Cortex of kidney (tissue), 1 donor: ENCODE measurements around the gene CSNK1A1.
"Not testable (repeated sequence)": the region's sequence is repeated elsewhere in the genome, so short reads cannot be mapped to it uniquely, and the experiment has no call there.

Experiments
- DNase-seq: peaks from one replicate; lab custom pipeline; 2025; lab: John Stamatoyannopoulos, UW

The CSNK1A1 gene

DNA sequence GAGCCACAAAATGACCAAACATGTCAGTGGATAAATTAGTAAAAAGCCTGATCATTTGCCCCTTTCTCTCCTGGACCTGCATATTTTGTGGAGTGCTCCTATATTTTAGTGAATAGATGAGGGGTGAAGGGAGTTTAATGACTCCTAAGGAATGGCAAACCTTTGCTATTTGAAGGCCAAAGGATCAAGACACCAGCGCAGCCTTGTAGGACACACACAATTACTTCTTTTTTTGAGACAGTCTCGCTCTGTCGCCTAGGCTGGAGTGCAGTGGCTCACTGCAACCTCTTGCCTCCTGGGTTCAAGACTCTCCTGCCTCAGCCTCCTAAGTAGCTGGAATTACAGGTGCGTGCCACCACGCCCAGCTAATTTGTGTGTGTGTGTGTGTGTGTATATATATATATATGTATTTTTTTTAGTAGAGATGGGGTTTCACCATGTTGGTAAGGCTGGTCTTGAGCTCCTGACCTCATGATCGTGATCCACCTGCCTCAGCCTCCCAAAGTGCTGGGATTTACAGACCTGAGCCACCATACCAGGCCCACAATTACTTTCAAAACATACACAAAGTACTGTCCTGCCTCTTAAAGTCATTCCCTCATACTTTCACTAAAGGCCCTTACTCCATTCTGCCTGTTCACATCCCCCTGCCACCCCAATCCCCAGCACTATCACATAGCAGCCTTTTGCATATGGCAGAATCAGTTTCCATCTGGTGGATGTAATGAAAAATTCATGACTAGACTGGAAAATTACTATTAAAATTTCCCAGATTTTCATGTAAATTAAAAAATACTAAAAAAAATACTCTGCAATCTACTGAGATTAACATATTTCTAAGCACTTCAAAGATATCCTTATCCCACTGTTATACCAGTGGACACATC is 60.4 kb downstream of the CSNK1A1 start:
- DNase-seq: no peak

GRCh38 chr5:149489605-149490037 is 61.6 kb downstream of the CSNK1A1 start:
- DNase-seq: no peak

DNA sequence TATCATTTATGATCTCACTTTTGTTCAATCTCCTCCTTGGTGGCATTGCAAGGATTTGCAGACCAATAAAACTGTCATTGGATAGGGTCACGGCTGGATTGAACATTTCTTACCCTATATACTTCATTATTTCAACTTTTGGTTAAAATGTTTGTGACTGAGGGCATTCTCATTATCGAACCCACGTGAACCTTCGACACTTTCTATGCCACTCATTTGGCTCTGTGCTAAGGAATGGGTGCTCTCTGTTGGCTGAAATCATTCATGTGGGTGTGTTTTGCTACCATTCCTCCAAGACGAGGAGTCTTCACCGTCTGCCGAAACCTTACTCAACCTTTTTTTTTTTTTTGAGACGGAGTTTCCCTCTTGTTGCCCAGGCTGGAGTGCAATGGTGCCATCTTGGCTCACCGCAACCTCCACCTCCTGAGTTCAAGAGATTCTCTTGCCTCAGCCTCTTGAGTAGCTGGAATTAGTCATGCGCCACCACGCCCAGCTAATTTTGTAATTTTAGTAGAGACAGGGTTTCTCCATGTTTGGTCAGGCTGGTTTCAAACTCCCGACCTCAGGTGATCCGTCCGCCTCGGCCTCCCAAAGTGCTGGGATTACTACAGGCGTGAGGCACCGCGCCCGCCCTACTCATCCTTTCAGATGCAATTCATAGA is 62.5 kb downstream of the CSNK1A1 start:
- DNase-seq: no peak

DNA sequence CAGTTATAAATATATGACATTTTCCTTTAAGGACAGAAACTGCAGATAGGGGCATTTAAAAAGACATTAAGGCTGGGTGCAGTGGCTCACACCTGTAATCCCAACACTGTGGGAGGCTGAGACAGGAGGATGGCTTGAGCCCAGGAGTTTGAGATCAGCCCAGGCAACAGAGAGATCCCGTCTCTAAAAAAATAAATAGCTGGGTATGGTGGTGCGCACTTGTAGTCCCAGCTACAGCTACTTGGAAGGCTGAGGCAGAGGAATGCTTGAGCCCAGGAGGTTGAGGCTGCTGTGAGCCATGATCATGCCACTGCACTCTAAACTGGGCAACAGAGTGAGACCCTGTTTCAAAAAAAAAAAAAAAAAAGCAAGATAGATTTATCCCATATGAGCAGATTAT is 63.6 kb downstream of the CSNK1A1 start:
- no peak for DNase-seq

GRCh38 chr5:149486726-149487635 is 64.3 kb downstream of the CSNK1A1 start:
- no peak for DNase-seq

DNA sequence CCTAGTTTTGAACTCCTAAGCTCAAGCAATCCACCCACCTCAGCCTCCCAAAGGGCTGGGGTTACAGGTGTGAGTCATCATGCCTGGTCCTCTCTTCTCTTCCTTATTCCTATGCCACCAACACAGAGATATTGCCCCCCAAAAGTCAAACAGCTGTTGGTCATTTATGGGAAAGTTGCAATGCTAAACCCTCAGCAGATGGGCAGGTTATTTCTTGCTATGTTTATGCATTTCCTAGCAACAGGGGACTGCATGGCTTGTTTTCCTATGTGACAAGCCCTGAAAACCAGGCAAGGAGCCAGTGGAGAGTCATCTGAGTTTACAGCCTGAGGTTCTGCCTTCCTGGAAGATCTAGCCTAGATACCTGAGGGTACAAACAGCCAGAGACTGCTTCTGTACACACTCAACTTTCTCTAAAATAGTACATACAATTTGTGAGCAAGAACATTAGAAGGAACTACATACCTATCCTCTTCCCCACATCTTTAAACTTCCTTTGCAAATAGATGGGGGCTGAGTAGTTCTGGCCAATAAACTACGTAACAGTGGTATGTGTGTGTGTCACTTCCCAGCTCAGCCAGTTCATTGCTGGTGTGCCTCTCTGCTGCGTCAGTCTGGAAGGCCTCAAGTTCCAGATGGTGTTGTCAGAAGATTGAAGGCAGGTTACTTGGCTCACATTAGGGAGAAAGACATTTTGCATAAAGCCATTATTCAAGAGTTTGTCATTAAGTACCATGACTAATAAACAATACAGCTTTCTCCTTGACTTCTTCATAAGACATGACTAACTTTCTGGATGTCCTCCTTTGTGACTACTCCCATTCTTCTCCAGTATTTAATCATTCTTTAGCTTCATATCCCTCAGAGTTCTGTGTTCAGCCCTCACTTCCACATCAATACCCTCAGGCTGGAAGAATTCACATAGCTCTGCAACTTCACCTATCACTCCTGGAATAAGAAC is 65.3 kb downstream of the CSNK1A1 start:
- DNase-seq: no peak

- no peak for DNase-seq
Measured at GRCh38 chr5:149481485-149481884, 69.8 kb downstream of the CSNK1A1 start.

- no peak for DNase-seq
Measured at GRCh38 chr5:149478761-149479160, 72.5 kb downstream of the CSNK1A1 start.

DNA sequence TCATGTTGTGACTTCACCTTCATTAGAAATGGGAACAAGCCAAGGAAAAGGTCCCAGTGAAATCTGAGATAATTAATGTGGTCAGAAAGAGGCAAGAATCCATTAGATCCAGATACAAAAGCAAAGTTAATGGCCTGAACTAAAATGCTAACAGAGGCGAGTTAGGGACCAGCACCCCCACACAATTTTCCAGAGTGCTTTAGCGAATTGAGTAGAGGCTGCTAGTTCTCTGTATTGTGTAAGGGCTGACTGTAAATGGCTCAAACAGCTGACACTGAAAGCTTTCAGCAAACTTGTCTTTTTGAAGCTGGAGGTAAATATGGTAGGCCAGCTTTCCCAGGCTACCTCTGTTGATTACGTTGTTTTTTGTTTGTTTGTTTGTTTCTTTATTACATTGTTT is 75.5 kb downstream of the CSNK1A1 start:
- no peak for DNase-seq

DNA sequence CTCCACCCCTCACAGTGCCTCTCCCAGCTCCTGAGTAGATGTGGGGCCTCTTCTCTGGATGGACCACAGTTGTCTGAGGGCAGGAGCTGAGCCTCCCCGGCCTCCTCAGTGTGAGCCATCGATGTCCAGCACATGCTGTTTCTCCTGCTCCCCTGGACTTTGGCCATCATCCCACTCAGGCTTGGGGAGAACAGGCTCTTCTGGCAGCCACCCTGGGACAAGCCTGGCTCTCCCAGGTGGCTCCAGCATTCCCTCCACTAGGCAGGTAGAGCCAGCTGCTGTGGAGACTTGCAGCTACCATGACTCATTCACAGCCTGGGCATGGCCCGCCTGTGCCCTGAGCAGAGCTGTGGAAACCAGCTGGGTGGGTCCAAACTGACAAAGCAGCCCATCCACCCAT is 77.0 kb downstream of the CSNK1A1 start:
- DNase-seq: no peak

DNA sequence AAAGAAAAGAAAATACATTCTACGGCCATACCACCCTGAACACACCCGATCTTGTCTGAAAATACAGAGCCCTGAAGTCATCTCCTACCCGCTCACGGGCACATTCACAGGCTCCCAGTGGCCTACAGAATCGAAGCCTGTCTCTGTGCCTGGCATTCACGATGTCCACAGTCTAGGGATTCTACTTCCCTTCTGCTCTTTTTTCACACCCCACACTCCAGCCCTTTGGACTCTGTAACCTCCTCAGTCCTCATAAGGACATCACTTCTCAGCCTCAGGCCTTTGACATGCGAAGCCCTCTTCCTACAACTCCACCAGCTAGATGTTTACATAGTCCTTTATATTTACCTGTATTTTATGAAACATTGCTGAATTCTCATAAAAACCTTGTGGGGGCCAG is 77.8 kb downstream of the CSNK1A1 start:
- DNase-seq: no peak

GRCh38 chr5:149472399-149472798 is 78.8 kb downstream of the CSNK1A1 start:
- DNase-seq: no peak

GRCh38 chr5:149471406-149472183 is 79.6 kb downstream of the CSNK1A1 start:
- no peak for DNase-seq

DNA sequence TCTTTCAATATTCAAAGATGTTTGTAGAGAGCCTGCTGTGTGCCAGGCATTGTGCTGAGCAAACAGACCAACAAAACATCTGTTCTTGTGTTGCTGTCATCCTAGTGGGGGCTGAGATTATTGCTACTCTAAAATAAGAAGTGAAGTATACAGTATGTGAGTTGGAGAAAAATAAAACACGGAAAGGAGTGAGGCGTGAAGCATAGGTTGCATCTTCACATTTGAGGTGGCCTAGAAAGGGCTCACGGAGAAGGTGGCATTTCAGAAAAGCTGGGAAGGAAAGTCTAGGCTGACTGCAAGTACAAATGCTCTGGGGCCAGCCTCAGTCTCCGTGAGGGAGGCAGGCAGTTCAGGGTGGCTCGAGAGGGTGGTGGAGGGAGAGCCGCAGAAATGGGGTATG is 80.3 kb downstream of the CSNK1A1 start:
- no peak for DNase-seq

GRCh38 chr5:149466457-149466972 is 84.7 kb downstream of the CSNK1A1 start:
- no peak for DNase-seq

GRCh38 chr5:149464796-149465489 is 86.3 kb downstream of the CSNK1A1 start:
- DNase-seq: no peak

DNA sequence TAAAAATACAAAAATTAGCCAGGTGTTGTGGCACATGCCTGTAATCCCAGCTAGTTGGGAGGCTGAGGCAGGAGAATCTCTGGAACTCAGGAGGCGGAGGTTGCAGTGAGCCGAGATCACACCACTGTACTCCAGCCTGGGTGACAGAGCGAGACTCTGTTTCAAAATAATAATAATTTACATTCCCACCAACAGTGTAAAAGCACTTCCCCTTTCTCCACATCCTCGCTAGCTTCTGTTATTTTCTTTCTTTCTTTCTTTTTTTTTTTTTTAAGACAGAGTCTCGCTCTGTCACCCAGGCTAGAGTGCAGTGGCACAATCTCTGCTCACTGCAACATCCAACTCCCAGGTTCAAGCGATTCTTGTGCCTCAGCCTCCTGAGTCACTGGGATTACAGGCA is 89.3 kb downstream of the CSNK1A1 start:
- DNase-seq: not testable (repeated sequence)

DNA sequence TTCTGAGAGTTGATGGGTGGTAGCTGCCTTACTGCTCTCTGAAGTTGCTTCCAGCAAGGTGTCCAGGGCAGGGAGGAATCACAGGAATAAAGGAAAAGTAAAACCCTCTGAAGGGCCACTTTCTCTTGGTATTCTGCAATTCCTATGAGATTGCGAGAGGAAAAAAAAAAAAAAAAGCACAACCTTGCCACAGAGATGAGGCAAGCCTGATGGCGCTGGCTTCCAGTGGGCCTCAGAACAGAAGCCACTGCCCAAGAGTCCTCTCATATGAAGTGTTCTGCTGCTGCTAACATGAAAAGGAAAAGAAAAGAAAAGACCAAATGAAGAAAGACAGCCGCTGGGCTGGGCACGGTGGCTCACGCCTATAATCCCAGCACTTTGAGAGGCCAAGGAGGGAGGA is 91.3 kb downstream of the CSNK1A1 start:
- no peak for DNase-seq

- no peak for DNase-seq
Measured at GRCh38 chr5:149457393-149457763, 93.9 kb downstream of the CSNK1A1 start.
